Measurements from ENCODE around the gene REEP5.

GRCh38 chr5:112862085-112862484 is 59.9 kb downstream of the REEP5 start:
- TF ChIP-seq CTCF (IDR thresholded peaks at IDR 0.05; ENCODE audit: low read depth, low read length, missing input control) (no peak), FOXA1 (IDR thresholded peaks at IDR 0.05) (no peak), EGR1 (IDR thresholded peaks at IDR 0.05; ENCODE audit: low read depth in 2 of 2) (no peak), MAX (IDR thresholded peaks at IDR 0.05) (no peak), ZBTB33 (IDR thresholded peaks at IDR 0.05) (no peak), YY1 (IDR thresholded peaks at IDR 0.05) (no peak), REST (IDR thresholded peaks at IDR 0.05) (no peak)
